ENCODE data around the gene PIK3R3. TPM values are rescaled to one million over a fixed set of nuclear protein-coding genes. Genes with fewer than 3 reads are reported as not detected.

The PIK3R3 gene
- polyA plus RNA-seq, 2 of the 4 experiments (the other 2 are of a cell fraction): 2.1 to 2.2 TPM

- WGBS (ENCODE audit: missing lambda C conversion rate): 95% methylated on average over 5 of the region's 5 CpGs
- POLR2A ChIA-PET: no interaction called here
- ATAC-seq (no peak), DNase-seq (ENCODE audit: low read depth in 1 of 2, low spot score in 1 of 2) (no peak), FAIRE-seq (no peak)
- Histone ChIP-seq H3K27ac (no peak overlapping the region), H3K4me2 (no peak overlapping the region), H3K4me3 (no peak overlapping the region), H3K9me3 (no peaks in the 10 kb centered on the region), H3K4me1 (peaks cover 8% of the 10 kb centered on the region; the same call in 2 of the 3 replicates)
- no peak for TF ChIP-seq NFE2L2 (conservative IDR thresholded peaks at IDR 0.05; ENCODE audit: low read length)
- no peak for TF ChIP-seq PBX3 (IDR thresholded peaks at IDR 0.05)
- no peak for TF ChIP-seq FOSL2 (IDR thresholded peaks at IDR 0.05)
- no peak for TF ChIP-seq FOSL2 (CRISPR knock-in tag; IDR thresholded peaks at IDR 0.05)
- TF ChIP-seq HOXB13 (CRISPR knock-in tag; IDR thresholded peaks at IDR 0.05; ENCODE audit: low read depth): no peak
- no peak for TF ChIP-seq HMGXB4 (CRISPR knock-in tag; IDR thresholded peaks at IDR 0.05; ENCODE audit: borderline replicate concordance)
- TF ChIP-seq MAX (IDR thresholded peaks at IDR 0.05): no peak
- TF ChIP-seq POLR2A (IDR thresholded peaks at IDR 0.05; ENCODE audit: low read length): no peak
- TF ChIP-seq ZNF302 (CRISPR knock-in tag; IDR thresholded peaks at IDR 0.05): no peak
- TF ChIP-seq CHD2 (IDR thresholded peaks at IDR 0.05; ENCODE audit: low read length, partially characterized antibody): no peak
- no peak for TF ChIP-seq TFCP2L1 (CRISPR knock-in tag; IDR thresholded peaks at IDR 0.05)
- no peak for TF ChIP-seq JUNB (IDR thresholded peaks at IDR 0.05)
- TF ChIP-seq POLR2AphosphoS2 (conservative IDR thresholded peaks at IDR 0.05; ENCODE audit: low read length): no peak
- TF ChIP-seq BCL3 (IDR thresholded peaks at IDR 0.05): no peak
- no peak for TF ChIP-seq CTCF (IDR thresholded peaks at IDR 0.05)
- TF ChIP-seq ELK1 (IDR thresholded peaks at IDR 0.05; ENCODE audit: low read depth, low read length): no peak
- TF ChIP-seq CEBPB (IDR thresholded peaks at IDR 0.05): no peak
- TF ChIP-seq FOXS1 (CRISPR knock-in tag; IDR thresholded peaks at IDR 0.05): no peak
- TF ChIP-seq ZC3H11A (IDR thresholded peaks at IDR 0.05): no peak
- TF ChIP-seq HOXA7 (CRISPR knock-in tag; IDR thresholded peaks at IDR 0.05): no peak
- no peak for TF ChIP-seq JUN (IDR thresholded peaks at IDR 0.05)
- CTCF ChIA-PET: no interaction called here
Measured at GRCh38 chr1:46086576-46086975, 45.9 kb downstream of the PIK3R3 start.

All from A549 (cell line).